GM18502 (cell line): Measurements from ENCODE around the gene RAD9B.
A peak's percentile ranks its signal among the peaks of the same experiment; 100 is the strongest.
"Not testable (repeated sequence)": the region's sequence is repeated elsewhere in the genome, so short reads cannot be mapped to it uniquely, and the experiment has no call there.

Experiments
- ATAC-seq: cut with Tn5 transposase; IDR thresholded peaks from one replicate; pipeline ENCODE4 v1.9.1; 2021; ENCODE audit warnings: mild to moderate bottlenecking; ENCODE audit not compliant: unreplicated experiment, poor library complexity

RAD9B gene

DNA sequence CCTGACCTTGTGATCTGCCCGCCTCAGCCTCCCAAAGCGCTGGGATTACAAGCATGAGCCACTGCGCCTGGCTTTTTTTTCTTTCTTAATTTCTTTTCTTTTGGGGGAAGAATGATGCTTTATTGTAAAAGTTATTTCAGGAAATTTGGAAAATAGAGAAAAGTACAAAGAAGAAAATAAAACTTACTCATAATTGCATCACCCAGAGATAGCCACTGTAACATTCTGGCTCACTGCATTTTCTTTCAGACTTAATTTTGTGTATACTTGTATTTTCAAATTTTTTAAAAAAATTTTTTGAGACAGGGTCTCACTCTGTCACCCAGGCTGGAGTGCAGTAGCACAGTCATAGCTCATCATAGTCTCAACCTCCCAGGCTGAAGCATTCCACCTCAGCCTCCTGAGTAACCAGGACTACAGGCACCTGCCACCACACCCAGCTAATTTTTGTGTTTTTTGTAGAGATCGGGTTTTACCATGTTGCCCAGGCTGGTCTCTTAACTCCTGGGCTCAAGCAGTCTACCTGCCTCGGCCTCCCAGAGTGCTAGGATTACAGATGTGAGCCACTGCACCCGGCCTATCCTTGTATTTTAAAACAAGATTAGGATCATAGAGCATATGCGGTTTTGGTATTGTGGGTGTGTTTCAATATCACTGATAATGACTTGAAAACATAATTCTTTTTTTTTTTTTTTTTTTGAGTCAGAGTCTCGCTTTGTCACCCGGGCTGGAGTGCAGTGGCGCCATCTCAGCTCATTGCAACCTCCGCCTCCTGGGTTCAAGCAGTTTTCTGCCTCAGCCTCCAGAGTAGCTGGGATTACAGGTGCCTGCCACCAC is 19.0 kb downstream of the RAD9B start:
- ATAC-seq = not testable (repeated sequence)

DNA sequence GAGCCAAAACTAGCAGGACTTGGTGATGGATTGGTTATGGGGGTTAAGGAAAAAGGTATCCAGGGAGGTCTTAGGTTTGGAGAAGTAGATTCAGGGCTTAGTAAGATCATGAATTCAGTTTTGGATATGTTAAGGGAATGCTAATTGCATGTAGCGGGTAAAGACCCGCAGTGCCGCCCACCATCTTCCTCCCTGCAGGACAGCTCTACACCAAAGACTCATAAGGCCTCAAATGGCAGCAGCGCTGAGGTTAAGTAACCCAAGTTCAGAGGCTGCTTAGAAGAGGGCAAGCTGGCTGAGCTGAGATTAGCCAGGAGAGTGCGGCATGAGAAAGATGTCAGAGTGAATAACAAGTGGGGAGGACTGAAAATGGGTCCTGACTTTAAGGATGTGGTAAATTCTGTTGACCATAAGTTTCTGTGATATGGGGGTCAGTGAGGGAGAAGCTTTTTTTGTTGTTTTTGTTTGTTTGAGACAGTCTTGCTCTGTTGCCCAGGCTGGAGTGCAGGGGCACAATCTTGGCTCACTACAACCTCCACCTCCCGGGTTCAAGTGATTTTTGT is 26.2 kb downstream of the RAD9B start:
- ATAC-seq = no peak

DNA sequence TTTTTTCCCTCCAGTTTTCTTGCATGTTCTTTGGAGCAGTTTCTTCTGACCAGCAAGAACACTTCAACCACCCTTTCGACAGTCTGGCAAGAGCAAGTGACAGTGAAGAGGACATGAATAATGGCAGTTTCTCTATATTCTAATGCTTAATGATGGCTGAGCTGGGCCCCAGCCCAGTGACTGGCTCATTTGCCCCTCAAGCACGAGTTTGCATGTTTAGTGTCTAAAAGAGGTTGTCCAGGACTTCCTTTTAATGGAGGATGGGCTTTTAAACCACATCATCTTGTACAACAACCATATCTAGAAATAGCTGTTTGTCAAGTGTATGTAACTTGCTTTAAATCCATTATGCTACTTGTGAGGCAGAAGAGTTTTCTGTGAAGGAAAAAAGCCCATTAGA is 28.4 kb downstream of the RAD9B start:
- no peak for ATAC-seq

DNA sequence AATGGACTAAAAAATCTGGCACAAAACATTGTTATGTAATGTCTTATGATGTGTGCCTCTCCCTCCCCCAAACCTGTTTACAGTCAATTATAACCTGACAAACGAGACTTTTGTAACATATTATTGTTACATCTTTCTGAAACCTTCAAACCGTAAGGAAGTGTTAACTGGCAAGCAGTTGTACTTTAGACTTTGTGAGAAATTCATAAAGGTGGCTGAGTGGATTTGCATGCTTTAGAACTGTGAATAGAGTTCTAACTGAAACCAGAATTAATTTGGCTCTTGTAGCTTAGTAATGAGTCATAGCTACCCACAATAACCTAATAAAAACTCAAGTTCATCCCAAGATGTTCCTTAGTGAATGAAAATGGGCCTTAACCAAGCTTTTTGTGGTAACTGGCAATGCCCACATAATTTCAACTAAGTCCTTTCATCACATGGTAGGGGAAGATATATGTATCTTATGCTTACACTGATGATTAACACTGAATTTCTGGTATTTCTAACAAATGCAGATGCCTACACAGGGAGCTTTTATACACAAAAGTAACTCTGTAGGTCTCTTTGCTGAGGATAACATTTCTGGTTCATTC is 29.7 kb downstream of the RAD9B start:
- ATAC-seq = peak; percentile 82

DNA sequence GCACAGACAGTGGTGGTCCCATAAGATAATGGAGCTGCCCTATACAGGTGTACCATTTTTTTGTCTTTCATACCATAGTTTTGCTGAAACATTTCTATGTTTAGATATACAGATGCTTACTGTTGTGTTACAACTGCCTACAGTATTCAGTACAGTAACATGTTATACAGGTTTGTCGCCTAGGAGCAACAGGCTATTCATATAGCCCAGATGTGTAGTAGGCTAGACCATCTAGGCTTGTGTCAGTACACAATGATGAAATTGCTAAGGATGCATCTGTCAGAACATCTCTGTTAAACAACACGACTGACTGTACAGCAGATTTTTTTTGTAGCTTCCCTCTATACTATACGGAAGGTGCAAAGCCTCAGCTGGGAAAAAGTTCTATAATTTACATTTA is 30.5 kb downstream of the RAD9B start:
- ATAC-seq = no peak

DNA sequence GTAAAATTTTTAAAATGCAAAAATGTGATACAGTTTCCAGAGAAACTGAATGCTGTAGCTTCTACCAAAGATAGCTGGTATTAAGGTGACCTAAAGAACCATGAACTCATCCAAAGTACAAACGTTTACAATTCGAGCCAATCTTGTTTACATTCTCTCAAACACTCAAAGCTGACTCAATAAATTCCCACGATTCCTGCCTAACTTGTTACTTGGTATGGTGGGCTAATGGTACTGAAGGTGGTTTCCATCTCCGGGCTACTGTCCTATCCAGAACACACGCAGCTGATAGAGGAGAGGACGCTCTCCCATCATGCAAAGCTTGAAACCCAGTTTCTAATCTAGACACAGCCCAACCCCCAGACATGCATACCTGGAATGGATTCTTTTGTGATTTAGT is 31.5 kb downstream of the RAD9B start:
- no peak for ATAC-seq

DNA sequence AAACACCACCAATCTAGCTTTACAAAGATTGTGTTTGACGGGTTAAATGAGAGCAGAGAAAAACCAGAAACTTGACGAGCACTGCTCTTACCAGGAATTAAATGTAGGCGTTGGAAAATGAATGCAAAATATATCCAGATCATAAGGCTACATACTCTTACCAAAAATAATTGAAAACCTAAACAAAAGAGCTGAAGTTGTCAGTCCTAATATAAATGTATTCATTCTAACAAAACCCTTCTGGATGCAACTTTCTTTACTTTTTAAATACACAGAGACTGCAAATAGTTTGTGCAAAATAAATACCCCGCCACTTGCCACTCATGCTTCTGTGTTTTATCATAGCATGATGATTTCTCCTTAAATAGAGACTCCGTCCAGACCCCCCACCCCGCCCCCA is 32.7 kb downstream of the RAD9B start:
- ATAC-seq = no peak

DNA sequence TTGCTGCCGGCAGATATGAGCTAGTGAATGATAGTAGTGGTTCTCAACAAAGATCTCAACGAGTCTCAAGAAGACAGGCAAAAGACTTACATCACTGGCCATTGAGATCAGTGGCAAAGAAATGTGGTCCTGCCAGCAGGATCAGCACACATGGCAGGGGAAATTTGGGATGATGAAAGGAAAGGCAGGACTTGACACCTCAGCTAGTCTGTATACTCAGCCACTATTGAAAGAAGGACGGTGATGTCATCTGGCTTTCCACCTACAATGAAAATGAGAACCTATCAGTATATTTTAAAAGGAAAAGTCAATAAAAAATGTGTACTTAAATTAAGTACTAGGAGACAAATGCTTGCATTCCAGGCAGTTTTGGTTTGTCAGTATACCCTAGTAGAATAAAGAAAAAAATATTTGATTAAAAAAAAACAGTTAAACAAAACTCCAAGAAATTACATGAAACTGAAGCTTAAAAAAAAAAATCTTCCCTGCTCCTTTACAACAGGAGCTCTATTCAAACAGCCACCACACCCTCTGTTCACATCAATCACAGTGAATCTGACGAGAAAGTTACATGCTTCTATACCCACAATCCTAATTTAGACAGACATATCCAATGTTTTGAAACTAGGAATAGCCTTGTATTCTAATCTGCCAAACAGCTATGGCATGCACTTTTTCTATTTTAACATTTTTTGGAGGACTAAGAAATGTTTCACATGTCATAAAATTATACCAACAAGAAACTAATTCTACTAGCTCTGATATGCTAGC is 34.9 kb downstream of the RAD9B start:
- ATAC-seq = no peak

DNA sequence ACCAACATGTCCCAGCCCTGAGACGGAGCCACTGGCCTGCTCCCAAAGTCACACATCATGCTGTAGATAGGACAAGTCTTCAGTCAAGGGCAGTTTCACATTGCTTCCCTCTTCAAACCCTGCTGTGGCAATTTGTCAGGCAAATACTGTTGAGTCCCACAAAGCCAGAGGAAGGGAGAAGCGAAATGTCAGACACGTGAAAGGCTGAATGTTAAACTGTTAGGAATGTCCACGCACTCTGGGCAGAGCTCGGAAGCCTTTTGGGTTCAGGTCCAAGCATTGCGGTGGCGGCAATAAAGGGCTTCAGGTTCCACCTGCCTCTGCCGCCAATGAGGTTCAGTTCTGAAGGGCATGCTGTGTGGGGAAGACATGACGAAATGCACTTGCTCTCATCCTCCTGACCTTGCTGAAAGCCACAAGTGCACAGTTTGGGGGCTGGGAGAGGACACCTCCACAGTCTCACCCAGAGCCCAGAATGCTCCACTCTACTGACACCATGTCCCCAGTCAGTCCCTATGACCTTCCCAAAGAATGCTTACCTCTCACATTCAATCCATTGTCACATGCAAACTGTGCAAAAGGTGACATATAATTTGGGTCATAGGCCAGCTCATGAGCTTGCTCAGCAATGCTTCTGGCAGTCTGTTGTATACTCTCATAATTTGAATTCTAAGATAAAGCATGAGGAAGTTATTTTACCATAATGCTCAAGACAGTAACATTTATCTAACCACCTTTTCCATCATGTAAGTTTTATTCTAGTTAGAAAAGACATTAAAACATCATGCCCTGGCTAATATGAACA is 35.7 kb downstream of the RAD9B start:
- no peak for ATAC-seq

DNA sequence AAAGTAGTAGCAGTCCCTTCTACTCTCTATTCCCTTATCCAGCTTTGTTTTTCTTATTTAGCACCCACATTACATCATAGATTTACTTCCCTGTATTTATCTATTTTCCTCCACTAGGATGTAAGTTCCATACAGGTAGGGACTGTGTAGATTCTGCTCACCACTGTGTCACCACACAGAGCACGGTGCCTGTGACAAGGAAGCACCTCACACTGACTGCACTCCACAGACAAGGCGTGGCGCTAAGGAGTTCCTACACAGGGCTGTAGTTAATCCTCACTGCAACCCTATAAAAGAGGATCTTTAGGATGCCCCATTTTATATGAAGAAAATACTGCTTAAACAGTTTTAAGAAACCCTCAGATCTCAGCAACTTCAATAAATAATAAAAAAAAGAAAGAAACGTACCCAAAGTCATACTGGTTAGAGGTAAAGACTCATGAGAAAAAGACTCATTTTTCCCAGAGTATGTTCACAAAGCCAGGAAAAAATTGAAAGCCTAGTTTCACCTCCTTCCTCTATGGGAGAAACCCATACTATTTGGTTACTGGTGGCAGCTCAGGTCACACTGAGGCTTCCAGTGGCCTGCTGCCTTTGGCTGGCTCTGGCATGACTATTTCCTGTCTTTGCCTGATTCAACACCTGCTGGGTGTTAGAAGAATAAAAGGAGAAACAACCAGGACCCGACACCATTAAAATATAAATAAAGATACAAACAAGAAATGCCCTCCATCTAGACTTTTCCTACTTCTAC is 36.9 kb downstream of the RAD9B start:
- no peak for ATAC-seq

DNA sequence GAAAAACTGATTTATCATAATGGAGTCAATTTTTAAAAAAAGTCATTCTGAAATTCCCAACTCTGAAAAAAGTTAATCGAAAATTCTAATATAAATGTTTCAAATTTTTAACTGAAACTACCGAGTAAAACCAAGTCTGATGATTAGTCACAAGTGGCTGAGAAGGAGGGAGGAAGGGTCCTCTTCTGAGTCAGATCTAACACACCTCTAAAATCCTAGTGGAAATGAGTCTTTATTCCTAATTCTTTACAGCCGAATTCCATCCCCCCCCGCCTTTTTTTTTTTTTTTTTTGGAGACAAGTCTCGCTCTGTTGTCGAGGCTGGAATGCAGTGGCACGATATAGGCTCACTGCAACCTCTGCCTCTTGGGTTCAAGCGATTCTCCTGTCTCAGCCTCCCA is 37.9 kb downstream of the RAD9B start:
- ATAC-seq = no peak

DNA sequence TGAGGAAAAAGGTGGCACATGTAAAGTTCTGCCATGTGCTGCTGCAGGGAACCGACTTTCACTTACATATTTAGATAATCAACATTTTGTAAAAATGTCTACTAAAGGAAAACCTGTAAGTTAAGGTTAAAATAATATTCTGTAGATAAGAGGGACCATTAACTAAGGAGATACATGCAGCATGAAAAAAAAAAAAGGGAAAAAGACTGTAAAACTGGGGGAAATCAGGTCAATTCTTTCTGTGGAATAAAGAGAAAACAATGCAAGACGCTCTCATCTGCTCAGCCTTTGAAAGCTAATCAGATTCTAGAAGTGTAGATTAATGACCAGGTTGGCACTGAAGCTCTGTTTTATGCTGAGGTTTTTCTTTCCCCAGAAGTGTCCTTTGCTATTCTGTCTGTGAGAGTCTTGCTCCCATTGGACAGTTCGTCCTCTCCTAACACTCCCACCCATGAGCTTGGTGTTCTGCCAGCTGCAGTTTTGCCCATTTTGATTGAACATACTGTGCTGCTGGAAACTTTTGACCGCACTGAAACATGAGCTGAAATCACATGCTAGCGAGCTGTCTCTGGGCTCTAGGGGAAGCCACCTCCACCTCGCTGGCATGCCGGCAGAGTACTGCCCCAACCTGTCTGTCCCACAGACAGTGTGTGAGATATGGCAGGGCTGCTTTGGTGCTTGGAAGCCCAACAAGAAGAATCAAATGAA is 41.3 kb downstream of the RAD9B start:
- ATAC-seq = no peak

DNA sequence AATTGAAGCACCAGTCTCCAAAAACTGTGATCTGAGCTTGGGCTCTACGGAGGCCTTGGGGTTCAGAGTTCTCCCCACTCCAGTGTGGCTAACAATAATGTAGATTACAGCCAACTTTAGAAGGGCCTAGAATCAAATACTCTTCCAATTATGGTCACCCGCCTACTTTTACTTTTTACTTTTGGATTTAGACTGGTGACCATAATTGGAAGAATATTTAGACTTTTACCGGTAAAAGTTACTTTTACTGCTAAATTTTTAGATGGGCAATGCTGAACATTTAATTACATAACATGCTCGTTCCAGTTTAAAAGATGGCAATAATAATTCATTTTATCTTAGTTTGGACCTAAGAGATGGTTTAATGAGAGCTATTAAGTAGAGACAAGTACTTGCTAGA is 41.8 kb downstream of the RAD9B start:
- ATAC-seq = no peak

DNA sequence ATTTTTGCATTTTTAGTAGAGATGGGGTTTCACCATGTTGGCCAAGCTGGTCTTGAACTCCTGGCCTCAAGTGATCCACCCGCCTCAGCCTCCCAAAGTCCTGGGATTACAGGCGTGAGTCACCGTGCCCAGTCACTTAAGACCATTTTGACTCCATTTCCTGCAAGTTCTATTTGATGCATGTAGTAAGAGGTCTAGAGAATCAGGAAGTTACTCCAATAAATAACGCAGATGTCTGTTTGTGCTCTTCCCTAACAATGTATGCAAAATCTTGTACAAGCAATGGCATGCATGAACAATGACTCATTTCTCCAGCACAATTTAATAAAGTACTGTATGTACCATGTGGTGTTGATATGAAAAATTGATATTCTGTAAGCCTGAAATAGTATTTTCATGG is 43.1 kb downstream of the RAD9B start:
- ATAC-seq = not testable (repeated sequence)

DNA sequence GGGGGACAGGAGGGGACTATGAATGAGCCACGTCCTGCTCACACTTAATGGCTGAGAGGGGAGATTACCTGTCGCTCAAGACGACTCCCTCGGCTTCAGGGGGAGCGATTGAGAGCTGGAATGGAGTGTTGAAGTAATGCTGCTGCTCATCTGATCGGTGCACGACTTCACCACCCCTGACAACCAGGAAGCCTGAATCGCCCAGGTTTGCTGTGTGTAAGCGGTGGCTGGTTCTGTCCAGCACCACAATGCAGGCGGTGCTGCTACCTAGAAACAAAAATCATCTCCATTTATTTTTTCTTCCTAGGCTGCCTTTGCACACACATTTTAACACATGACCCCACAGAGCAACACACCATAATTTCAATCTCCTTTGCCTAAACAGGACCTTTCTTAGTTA is 43.7 kb downstream of the RAD9B start:
- no peak for ATAC-seq

DNA sequence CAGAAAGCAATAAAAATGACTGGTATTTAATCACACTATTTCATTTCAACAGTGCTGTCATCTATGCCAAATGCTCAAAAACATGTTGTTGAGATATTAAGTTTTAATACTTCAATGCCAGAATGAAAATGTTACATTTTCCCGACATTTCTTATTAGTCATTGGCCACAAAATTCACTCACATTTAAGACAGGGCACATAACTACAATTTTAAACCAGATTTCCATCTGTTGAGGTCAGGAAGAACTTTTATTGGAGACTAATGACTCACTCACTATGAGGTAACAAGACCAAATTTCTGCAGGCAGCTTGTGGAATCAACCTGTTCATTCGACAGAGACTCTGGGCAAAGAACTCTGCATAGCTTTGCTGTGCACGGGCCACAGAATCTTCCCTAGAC is 44.2 kb downstream of the RAD9B start:
- no peak for ATAC-seq

DNA sequence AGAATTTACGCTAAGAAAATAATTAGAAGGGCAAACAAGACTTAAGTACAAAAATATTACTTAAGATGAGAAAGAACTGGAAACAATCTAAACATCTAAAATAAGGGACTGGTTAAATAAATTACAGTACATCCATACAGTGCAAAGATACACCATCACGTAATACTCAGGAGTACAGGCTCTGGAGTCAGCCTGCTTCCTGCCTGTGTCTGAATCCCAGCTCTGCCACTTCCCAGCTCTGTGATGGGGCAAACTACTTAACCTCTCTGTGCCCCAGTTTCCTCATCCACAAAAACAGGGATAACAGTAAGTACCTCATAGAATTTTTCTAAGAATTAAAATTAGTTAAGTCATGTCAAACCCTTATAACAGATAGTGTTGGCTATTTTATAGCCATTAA is 45.0 kb downstream of the RAD9B start:
- ATAC-seq = no peak

DNA sequence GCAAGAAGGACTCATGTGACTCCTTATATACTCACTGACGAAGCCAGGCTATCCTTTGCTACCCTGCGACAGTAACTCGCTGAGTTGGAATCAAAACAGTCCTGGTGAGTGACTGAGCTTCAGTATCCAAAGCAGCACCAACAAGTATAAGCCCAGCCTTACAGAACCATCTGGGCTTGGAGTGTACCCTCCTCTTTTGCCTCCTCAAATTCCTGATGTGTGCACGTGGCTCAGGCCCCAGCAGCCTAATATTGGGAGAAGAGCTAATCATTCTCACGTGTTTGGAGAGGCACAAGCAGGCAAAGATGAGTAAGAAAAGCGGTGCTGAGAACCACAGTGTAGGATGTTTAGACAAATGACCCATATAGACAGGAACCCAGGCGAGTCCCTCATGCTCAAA is 46.5 kb downstream of the RAD9B start:
- ATAC-seq = no peak

DNA sequence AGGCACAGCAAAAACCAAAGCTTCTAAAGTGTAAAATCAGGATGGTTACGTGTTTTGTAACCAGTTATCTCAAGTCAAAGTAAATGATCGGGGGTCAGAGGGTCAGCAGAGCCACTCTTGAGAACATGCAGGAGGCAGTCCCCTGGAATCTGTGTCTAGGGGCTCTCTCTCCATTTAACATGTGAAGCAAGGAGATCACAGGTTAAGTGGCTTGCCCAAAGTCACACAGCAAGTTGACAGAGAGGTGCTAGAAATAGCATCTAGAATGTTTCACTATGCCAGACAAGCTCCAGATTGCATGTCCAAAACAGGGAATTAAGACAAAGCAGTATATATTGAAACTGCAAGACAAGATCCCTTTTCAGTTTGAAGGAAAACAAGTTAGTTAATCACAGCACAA is 47.6 kb downstream of the RAD9B start:
- ATAC-seq = no peak
